Osteocyte (in vitro differentiated cells): Measurements from ENCODE around the gene ZNF221. TPM values are rescaled to one million over a fixed set of nuclear protein-coding genes. Genes with fewer than 3 reads are reported as not detected.
"Not testable (repeated sequence)": the region's sequence is repeated elsewhere in the genome, so short reads cannot be mapped to it uniquely, and the experiment has no call there.

ENCODE experiments used
- DNase-seq: peaks from one replicate; pipeline ENCODE4 v3.0.0; 2021; ENCODE audit warnings: mixed read lengths; ENCODE audit not compliant: unreplicated experiment; ENCODE audit errors: extremely low spot score
- H3K27ac Mint-ChIP-seq: one replicate; pipeline ENCODE4 v1.8.0; 2021; ENCODE audit warnings: mild to moderate bottlenecking, mixed read lengths; ENCODE audit not compliant: unreplicated experiment
- H3K27me3 Mint-ChIP-seq: one replicate; pipeline ENCODE4 v1.8.0; 2021; ENCODE audit warnings: mixed read lengths; ENCODE audit not compliant: unreplicated experiment
- H3K36me3 Mint-ChIP-seq: one replicate; pipeline ENCODE4 v1.8.0; 2021; ENCODE audit warnings: mixed read lengths; ENCODE audit not compliant: unreplicated experiment
- H3K4me1 Mint-ChIP-seq: one replicate; pipeline ENCODE4 v1.8.0; 2021; ENCODE audit warnings: mixed read lengths; ENCODE audit not compliant: unreplicated experiment
- H3K4me3 Mint-ChIP-seq: one replicate; pipeline ENCODE4 v1.8.0; 2021; ENCODE audit warnings: mild to moderate bottlenecking, moderate library complexity, mixed read lengths; ENCODE audit not compliant: unreplicated experiment
- H3K9me3 Mint-ChIP-seq: one replicate; pipeline ENCODE4 v1.8.0; 2021; ENCODE audit warnings: mixed read lengths; ENCODE audit not compliant: unreplicated experiment
- total RNA-seq: library from RNA; stranded (reverse); gene quantifications from 2 replicates; pipeline ENCODE4 v1.2.1, GENCODE V29; 2021
- TF ChIP-seq, protein P1 (sequence below): fragments of 200-600 bp; sonication (generic); IDR thresholded peaks from 2 replicates; pipeline ENCODE4 v1.5.0; 2021; ENCODE audit warnings: antibody characterized with exemption, mild to moderate bottlenecking, moderate library complexity

The ZNF221 gene
- total RNA-seq, 1 donor from 2014 or later, result 11.4 TPM

DNA sequence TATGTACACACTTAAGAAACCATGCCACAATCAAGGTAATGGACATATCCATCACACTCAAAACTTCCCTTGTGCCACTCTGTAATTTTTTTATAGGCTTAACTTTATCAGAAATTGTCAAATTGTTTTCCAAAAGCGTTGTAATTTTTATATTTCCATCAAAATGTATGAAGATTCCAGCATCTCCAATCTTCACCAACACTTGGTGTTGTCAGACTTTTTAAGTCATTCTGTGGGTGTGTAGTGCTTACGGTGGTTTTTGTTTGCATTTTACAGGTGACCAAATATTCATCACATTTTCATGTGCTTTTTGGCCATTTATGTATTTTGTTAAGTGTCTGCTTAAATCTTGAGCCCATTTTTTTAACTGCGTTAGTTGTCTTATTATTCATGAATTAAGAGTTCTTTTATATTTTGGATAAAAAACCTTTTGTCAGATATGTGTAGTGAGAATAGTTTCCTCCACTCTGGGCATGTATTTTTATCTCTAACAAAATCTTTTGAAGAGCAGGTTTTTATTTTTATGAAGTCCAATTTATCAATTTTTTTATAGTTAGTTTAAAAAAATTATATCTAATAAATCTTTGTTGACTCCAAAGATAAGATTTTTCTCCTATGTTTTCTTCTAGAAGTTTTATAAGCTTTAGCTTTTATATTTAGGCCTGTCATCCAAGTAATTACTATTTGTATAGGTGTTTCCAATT is 11.3 kb upstream of the ZNF221 start:
- Mint-ChIP-seq H3K27me3 (peaks cover 39% of the 10 kb centered on the region), H3K36me3 (peaks cover 2% of the 10 kb centered on the region), H3K27ac (no peak overlapping the region), H3K9me3 (peaks cover 7% of the 10 kb centered on the region), H3K4me3 (no peak overlapping the region), H3K4me1 (no peaks in the 10 kb centered on the region)
- no peak for DNase-seq
- TF ChIP-seq, protein P1, sequence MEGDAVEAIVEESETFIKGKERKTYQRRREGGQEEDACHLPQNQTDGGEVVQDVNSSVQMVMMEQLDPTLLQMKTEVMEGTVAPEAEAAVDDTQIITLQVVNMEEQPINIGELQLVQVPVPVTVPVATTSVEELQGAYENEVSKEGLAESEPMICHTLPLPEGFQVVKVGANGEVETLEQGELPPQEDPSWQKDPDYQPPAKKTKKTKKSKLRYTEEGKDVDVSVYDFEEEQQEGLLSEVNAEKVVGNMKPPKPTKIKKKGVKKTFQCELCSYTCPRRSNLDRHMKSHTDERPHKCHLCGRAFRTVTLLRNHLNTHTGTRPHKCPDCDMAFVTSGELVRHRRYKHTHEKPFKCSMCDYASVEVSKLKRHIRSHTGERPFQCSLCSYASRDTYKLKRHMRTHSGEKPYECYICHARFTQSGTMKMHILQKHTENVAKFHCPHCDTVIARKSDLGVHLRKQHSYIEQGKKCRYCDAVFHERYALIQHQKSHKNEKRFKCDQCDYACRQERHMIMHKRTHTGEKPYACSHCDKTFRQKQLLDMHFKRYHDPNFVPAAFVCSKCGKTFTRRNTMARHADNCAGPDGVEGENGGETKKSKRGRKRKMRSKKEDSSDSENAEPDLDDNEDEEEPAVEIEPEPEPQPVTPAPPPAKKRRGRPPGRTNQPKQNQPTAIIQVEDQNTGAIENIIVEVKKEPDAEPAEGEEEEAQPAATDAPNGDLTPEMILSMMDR, result no peak

DNA sequence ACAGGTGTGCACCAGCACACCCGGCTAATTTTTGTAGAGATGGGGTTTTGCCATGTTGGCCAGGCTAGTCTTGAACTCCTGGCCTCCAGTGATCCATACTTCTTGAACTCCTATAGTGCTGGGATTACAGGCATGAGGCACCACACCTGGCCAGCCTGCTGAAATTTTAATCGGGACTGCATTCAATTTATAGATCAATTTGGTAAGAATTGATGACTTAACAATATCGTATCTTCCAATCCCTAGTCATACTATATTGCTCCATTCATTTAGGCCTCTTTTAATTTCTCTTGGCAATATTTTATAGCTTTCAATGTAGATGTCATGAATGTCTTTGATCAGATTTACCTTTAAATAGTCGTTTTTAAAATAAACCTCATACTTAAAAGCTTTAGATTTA is 10.3 kb upstream of the ZNF221 start:
- Mint-ChIP-seq H3K4me1 (no peaks in the 10 kb centered on the region), H3K27ac (no peak overlapping the region), H3K9me3 (peaks cover 7% of the 10 kb centered on the region), H3K27me3 (peaks cover 48% of the 10 kb centered on the region), H3K4me3 (no peak overlapping the region), H3K36me3 (peaks cover 2% of the 10 kb centered on the region)
- DNase-seq, result no peak
- TF ChIP-seq, protein P1, result no peak

DNA sequence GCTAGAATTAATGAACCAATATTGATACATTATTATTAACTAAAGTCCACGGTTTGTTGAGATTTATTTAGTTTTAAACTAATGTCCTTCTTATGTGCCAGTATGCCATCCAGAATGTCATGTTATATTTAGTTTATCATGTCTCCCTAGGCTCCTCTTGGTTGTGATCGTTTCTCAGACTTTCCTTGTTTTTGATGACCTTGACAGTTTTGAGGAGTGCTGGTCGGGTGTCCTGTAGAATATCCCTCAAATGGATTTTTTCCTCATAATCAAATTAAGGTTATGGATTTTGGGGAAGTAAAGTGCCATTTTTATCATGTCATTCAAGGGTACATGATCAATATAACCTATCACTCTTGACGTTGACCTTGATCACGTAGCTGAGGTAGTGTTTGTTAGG is 9.8 kb upstream of the ZNF221 start:
- Mint-ChIP-seq H3K4me1 (no peaks in the 10 kb centered on the region), H3K27me3 (peaks cover 53% of the 10 kb centered on the region), H3K4me3 (no peak overlapping the region), H3K27ac (no peak overlapping the region), H3K9me3 (peaks cover 12% of the 10 kb centered on the region), H3K36me3 (peaks cover 3% of the 10 kb centered on the region)
- no peak for DNase-seq
- TF ChIP-seq, protein P1, result no peak

DNA sequence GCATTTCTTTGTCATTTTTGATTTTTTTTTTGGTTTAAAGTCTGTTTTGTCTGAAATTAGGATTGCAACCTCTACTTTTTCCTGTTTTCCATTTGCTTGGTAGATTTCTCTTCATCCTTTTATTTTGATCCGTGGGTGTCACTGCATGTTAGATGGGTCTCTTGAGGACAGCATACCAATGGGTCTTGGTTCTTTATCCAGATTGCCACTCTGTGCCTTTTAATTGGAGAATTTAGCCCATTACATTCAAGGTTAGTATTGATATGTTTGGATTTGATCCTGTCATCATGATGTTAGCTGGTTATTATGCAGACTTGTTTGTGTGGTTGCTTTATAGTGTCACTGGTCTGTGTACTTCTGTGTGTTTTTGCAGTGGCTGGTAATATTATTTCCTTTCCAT is 3.6 kb upstream of the ZNF221 start:
- Mint-ChIP-seq H3K9me3 (peaks cover 44% of the 10 kb centered on the region), H3K36me3 (peaks cover 13% of the 10 kb centered on the region), H3K27me3 (peaks cover 54% of the 10 kb centered on the region), H3K4me1 (peaks cover 12% of the 10 kb centered on the region)
- not testable (repeated sequence) for H3K4me3 Mint-ChIP-seq, DNase-seq, H3K27ac Mint-ChIP-seq

DNA sequence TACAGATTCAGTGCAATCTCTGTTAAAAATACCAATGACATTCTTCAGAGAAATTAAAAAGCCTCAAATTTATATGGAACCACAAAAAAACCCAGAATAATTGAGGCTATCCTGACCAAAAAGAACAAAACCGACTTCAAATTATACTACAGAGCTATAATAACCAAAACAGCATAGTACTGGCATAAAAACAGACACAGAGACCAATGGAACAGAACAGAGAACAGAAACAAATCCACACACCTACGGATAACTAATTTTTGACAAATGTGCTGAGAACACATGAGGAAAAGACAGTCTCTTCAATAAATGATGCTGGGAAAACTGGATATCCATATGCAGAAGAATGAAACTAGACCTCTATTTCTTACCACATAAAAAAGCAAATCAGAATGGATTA is 1.2 kb upstream of the ZNF221 start:
- H3K4me3 Mint-ChIP-seq, result peak overlapping the region; percentile 44
- H3K9me3 Mint-ChIP-seq, result peaks cover 47% of the 10 kb centered on the region
- peaks cover 18% of the 10 kb centered on the region for H3K36me3 Mint-ChIP-seq
- H3K4me1 Mint-ChIP-seq, result peaks cover 13% of the 10 kb centered on the region
- not testable (repeated sequence) for DNase-seq
- H3K27ac Mint-ChIP-seq, result peak overlapping the region; percentile 54
- H3K27me3 Mint-ChIP-seq, result peaks cover 40% of the 10 kb centered on the region

DNA sequence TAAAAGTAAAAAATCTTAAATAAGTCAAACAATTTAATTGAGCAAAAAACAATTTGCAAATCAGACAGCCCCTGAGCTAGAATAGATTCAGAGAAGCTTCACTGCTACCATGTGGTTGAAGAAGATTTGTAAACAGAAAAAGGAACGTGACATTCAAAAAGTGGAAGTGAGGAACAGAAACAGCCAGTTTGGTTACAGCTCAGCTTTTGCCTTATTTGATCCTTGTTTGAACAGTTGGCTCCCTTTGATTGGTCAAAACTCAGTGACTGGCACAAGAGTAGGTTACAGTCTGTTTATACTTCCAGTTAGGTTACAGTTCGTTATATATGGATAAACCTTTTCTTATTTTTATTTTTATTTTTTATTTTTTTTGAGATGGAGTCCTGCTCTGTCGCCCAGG is 5.8 kb downstream of the ZNF221 start:
- DNase-seq, result no peak
- Mint-ChIP-seq H3K36me3 (peaks cover 54% of the 10 kb centered on the region), H3K4me3 (no peak overlapping the region), H3K9me3 (peaks cover 42% of the 10 kb centered on the region), H3K27me3 (no peaks in the 10 kb centered on the region), H3K27ac (no peak overlapping the region), H3K4me1 (peaks cover 5% of the 10 kb centered on the region)
- TF ChIP-seq, protein P1, result no peak
